Stimulated activated CD8-positive, alpha-beta memory T cell treated with anti-CD3 and anti-CD28 coated beads, Interleukin-15, amount 100 ng/mL, for 24 hours (primary cell): Measurements from ENCODE around the gene CMTM3.
"Not testable (repeated sequence)": the region's sequence is repeated elsewhere in the genome, so short reads cannot be mapped to it uniquely, and the experiment has no call there.

ENCODE experiments used
- DNase-seq: peaks from one replicate; pipeline ENCODE4 v3.0.0-alpha.2; 2020; ENCODE audit warnings: low read depth

The CMTM3 gene

DNA sequence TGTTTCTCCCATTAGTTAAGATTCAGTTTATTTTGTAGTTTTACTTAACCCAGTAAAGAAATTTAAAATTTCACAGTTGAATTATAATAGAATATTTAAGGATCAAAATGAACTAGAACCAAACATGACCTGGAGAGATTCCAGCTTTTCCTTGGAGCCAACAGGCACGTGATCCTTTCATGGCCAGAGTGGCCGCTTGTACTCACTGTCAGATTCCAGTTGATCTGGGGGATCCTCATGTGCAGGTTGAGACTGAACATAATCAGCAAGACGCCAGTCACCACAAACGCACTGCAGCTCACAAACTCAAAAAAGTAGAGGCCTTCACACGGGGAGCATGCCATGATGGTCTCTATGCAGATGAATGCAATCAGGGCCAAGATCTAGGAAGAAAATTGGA lies 31.7 kb downstream of the CMTM3 start:
- no peak for DNase-seq

DNA sequence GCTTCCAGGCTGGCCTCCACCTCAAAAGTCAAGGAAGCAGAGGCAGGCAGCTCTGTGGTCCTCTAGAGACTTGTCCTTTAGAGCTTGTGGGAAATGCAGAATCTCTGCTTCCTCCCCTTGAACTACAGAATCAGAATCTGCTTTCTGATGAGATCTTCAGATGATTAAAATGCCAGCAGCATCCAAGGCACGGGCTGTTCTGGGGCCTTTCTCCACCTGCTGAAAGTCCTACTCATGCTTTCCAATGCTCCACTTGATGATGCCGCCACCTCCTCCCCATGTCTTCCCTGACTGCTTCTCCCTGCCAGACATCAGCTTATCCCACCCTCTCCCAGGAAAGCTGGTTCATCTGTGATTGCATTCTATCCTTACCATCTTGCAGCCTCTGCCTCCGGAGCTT lies 33.3 kb downstream of the CMTM3 start:
- no peak for DNase-seq

DNA sequence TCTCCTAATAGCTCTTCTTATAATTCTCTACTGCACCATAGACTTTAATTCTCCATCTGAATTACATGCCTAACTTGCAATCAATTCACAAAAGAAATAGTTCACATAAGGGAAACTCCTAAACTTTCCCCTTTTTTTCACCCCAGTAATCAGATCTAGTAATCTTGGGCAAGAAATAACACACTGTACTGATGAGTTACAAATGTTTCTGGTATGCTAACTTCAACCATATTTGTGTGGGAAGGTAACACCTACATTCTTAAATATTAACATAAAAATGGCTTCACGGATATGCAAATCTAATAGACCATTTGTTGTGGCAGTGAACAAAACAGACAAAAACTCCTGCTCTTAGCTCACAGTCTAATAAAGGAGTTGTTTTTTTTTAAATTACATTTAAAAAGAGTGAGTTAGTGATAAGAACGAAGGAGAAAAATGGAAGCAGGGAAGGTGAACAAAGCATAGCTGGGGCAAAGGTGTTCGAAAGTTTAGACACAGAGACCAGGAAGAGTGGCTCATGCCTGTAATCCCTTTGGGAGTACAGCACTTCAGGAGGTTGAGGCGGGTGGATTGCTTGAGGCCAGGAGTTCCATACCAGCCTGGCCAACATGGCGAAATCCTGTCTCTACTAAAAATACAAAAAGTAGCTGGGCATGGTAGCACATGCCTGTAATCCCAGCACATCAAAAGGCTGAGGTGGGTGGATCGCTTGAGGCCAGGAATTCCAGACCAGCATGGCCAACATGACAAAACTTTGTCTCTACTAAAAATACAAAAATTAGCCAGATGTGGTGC lies 34.8 kb downstream of the CMTM3 start:
- DNase-seq: no peak

DNA sequence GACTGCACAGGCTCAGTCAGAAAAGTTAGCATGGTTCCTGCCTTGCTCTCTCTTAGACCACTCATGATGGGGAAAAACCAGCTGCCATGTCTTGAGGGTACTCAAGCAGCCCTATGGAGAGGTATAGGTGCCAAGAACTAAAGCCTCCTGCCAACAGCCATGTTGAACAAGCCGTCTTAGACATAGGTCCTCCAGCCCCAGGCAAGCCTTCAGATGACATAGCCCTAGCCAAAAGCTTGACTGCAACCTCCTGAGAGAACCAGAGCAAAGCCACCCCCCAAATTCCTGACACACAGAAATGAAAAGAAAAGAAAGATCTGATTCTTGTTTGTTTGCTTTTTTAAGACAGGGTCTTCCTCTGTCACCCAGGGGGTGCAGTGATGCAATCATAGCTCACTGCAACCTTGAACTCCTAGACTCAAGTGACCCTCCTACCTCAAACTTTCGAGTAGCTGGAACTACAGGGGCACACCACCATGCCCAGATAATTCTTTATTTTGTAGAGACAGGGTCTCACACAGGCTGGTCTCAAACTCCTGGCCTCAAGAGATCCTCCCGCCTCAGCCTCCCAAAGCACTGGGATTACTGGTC lies 36.3 kb downstream of the CMTM3 start:
- no peak for DNase-seq

DNA sequence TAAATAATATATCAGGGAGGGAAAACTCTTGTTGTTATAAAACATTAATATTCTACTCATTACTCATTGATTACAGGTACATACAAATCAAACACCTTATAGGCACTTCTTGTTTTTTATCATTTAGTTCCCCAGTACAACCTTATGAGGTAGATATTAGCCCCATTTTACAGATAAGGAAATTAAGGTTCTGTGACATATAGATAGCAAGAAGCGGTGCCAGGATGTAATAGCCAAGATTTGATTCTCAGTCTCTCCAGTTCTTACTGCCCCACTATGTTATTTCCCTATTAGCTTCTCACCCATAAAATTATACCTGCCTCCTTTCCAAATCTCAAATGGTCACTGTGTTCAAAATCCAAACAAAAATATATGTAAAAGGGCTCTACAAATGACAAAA lies 36.9 kb downstream of the CMTM3 start:
- no peak for DNase-seq

DNA sequence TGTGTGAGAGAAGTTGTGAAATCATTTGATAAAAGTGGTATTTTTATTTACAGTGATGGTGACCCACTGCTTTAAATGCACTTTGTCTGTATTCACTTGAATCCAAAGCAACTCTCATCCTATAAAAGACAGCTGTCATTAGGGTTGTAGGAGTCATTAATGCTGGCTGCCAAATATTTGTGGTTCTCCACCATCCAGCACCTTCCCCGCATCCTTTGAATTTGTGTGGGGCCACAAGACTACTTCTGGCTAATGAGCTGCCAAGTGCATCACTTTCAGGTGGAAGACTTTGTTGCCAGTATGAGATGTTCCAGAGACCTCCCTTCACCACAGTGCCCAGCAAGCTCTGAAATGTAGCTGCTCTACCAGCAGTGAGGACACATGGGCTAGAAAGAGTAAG lies 43.4 kb downstream of the CMTM3 start:
- no peak for DNase-seq

DNA sequence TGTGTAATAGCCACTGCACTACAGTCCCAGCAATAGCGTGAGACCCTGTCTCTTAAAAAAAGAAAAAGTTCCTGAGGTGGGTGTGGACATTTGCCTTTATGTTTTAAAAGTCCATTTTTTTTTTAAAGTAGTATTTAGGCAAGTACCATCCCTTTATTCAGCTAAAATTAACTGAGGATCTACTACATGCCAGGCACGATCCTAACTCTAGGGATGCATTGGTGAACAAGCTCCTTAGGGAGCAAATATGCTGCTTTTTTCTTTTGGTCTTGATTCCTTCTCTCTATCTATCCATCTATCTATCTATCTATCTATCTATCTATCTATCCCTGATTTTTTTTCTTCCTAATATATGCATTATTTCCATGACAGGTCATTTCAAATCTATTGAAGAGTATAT lies 44.7 kb downstream of the CMTM3 start:
- DNase-seq: no peak

DNA sequence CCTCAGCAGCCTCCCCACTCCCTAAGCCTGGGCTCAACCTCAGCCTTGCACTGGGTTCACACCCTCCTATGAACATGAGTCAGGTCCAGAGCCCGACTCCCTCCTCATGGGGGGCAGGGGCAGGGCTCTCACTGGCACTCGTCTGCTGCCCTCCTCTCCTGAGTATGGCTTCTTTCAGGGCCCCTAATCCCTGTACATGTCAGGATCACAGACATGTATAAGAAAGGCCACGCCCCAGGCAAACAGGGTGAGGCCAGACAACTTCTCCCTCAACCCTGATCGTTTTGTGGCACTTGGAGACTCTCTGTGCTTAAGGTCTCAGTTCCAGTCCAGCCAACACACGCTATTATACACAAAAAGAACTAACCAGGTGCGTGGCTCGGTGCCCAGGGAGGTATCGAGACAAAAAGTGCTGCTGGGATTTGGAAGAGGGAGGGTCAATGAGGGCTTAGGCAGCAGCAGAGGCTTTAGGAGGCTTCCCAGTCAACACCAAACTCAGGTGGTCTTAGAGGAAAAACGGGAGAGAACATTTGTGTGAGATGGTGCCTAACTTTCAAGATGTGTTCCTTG lies 45.2 kb downstream of the CMTM3 start:
- no peak for DNase-seq

DNA sequence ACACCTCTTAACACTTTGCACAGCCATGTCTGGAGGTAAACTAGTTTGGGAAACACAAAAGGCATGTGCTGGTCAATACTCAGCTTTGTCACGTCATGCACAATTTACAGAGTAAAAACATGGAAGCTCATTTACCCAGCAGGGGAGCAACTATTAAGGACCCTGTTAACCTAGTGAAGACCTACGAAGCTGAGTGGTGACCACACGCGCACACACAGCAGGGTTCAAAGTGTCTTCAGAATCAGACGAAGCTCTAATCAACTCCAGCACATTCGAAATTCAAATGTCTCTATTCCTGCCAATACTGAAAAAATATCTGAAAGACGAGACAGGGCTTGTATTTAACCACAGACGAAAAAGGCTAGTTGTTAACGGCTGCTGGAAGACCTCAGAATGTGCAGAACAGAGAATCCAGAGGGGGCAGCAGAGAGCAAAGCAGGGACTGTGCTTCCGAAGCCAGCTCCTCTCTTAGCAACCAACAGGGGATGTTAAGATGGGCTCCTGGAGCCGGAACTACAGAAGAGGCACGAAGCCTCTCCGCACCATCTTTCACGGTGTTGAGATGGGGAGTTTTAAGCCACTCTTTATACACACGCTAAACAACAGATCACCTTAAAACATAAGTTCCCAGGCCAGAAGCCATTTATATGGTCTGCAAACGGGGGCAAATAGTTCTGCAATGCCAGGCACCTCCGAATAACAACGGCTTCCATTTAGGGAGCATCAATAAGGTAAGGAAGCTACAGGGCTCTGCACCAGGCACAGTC lies 46.4 kb downstream of the CMTM3 start:
- DNase-seq: peak; percentile 38

DNA sequence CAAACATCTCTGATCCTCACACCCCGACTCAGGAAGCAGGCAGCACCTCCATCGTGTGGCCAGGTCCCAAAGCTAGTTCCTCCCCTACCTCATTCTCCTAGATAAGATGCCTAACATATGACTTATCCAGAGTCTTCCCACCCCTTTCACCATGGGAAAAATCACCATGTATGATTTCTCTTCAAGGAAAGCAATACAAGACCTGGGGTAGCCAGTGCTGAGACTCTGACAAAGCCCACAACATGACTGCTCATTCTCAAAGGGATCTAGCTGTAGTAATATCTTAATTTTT lies 46.9 kb downstream of the CMTM3 start:
- DNase-seq: no peak

DNA sequence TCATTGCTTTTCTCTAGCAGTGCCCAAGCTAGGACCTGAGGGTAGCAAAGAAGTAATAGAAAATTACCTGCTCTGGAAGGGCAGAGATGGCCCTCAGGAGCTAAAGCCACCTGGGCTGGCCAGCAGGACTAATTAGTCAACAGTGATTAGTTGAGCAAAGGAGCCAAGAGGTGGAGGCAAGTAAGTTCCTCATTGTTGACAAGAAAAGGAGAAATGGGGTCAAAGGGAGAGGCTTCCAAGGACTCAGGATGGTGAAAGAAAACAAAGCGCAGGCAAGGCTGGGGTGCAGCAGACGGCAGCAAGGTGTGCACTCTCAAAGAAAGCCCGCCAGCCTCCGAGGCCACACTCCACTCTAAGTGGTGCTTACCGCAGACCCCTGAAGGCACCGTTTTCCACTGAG lies 47.5 kb downstream of the CMTM3 start:
- DNase-seq: no peak

DNA sequence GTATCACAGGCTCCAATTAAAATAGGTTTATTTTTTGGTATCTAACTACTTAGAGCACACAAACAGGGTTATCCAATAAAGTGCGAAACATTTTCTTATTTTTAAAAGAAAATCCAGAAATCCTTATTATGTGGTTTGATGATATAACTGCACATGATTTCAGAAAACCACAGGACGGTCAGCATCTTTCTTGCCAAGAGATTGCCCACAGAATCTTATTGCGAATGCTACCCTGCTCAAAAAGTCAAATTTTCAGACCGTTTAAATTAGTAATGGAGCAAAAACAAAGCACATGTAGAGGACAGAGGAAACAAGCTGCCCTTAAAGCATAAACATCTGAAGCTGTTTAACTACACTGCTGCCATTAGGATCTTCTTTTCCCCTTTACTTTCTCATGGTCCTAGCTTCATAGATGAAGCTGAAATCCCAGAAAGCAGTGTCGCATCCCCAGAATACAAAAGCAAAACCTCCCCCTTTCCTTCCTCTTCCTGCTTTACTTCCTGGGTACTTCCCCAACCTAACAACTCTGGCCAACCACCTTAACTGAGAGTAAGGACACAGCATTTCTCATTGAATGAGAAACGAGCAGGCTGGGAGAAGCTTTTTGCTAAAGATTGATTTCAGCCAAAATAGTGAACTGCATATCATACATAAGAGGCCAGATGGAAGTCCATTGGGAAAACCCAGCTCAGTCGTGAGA lies 48.3 kb downstream of the CMTM3 start:
- DNase-seq: no peak

DNA sequence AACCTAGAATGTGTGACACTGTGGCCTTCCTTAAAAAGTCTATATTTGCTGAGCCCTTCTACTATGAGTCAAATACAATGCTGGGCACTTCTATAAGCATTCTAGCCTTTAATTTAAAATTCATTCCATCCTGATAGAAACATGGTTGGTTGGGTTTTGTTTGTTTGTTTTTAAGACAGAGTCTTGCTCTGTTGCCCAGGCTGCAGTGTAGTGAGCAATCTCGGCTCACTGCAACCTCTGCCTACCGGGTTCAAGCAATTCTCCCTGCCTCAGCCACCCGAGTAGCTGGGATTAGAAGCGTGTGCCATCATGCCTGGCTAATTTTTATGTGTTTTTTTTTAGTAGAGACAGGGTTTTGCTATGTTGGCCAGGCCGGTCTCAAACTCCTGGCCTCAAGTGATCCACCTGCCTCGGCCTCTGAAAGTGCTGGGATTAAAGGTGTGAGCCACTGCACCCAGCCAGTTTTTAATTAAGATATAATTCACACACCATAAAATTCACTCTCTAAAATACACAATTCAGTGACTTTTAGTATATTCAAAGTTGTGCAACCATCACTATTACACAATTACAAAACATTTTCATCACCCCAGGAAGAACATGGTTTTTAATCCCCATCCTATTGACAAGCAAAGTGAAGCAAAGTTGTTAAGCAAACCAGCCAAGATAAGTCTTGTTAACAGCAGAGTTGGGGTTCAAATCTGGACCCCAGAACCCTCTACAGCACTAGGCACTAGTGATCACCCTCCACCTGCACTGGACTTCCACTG lies 49.3 kb downstream of the CMTM3 start:
- no peak for DNase-seq

DNA sequence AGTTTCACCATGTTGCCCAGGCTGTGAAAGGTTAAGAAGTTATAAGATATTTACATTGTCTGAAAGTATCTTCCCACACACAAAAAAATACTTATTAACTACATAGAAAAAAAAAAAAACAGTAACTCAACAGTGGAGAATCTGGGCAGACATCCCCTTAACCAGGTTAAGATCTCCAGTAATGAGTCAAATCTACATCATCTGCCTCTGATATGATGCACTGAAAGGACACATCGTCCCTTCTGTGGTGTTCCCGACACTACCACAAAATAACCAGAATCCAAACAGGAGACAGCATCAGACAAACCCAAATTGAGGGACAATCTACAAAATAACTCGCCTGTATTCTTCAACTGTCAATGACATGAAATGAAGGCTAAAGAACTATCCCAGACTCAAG lies 52.0 kb downstream of the CMTM3 start:
- DNase-seq: no peak

DNA sequence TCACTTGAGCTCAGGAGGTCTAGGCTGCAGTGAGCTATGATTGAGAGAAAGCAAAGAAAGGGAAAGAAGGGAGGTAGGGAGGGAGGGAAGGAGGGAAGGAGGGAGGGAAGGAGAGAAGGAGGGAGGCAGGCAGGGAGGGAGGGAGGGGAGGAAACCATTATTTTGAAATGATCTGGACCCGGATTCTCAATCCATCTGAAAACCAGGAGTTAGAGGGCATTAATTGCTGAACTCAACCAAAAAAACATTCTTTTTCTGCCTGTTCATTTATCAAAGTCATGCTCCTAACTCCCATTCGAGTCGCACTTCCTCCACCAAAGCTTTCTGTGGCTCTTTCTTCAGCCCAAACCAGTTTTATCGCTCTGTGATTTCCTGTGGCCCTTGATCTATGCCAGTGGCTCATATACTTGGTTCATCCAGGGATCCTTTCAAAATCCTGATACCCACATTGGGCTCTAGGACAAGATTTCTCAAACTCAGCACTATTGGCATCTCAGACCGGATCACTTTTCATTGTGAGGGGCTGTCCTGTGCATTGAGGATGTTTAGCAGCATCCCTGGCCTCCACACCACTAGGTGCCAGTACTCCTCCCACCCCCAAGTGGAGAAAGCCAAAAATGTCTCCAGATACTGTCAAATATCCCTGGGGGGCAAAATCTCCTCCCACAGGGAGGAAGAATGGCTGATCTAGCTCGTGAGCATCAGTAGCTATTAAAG lies 53.8 kb downstream of the CMTM3 start:
- DNase-seq: no peak

DNA sequence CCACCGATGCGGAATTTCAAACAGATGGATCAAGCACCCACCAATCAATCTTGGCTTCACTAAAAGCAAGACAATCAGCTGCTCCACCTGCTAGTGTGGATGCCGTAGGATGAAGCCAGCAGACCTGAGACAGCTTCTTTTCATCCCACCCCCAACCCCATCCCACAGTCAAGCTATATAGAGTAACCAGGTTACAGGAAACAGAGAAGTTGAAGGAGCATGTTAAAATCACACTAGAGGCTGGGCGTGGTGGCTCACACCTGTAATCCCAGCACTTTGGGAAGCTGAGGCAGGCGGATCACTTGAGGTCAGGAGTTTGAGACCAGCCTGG lies 54.3 kb downstream of the CMTM3 start:
- no peak for DNase-seq

DNA sequence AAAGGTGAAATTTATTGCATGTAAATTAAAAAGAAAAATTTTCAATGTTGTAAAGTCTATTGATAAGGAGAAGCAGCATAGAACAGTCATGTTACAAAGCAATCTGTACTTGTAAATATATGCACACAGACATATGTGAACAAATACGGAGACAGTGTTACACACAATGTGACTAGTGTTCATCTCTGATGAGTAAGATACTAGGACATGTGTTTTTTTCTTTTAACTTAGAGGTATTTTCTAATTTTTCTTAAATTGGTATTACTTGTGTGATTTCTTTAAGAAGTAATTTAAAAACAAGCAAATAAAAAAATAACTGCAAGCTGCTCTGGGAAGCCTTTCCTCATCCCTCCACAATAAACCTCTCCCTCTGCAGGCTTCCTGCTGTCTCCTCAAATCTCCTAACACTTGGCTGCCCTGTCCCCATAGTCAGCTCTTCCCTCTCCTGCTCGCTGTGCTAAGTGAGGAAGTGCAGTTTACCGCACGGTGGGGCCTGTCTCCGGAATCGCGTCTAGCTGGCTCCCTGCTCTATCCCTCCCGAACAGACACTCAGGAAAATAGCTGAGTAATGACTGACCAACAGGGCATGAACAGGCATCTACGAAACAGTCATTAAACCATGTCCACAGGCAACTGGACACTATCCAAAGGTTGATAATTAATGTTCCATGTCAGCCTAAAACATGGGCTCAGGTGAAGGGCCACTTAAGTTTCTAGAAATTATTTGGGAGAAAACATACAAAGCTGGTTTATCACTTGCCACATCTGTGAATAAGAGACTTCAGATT lies 56.1 kb downstream of the CMTM3 start:
- no peak for DNase-seq

DNA sequence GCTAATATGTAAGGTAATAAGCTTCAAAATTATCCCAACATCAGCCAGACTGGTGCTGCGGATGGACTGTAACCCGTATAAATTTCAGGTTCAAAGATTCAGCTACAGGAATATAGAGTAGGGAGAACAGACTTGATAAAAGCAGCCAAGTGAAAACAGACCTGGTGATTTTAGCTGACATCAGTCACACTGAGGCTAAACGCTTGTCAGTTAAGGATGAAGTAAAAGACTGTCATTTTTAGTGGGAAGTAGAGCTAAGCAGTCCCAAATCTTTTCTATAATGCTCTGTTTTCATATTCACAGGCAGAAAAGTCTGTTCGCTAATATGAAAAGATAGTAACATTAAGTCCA lies 56.7 kb downstream of the CMTM3 start:
- no peak for DNase-seq

DNA sequence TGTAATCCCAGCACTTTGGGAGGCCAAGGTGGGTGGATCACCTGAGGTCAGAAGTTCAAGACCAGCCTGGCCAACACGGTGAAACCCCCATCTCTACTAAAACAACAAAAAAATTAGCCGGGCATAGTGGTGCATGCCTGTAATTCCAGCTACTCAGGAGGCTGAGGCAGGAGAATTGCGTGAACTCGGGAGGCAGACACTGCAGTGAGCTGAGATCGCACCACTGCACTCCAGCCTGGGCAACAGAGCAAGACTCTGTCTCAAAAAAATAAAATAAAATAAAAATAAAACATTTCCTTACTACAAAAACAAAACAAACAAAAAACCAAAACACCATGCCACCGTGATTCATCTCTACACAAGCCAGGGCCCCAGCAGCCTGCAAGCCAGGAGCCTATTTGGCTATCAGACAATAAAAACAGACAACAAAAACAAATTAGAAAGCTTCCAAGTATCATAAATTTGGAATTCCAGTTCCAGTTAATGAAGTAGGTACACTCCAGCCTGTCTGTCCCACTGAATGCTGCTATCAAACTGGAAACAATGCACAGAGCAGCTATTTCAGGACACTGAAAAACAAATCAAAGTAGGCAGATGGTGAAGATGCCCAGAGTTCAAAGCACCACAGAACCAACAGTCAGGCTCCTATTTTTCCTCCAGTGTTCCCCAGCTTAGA lies 57.3 kb downstream of the CMTM3 start:
- not testable (repeated sequence) for DNase-seq
